ENCODE results near the gene PDILT.

PDILT gene

DNA sequence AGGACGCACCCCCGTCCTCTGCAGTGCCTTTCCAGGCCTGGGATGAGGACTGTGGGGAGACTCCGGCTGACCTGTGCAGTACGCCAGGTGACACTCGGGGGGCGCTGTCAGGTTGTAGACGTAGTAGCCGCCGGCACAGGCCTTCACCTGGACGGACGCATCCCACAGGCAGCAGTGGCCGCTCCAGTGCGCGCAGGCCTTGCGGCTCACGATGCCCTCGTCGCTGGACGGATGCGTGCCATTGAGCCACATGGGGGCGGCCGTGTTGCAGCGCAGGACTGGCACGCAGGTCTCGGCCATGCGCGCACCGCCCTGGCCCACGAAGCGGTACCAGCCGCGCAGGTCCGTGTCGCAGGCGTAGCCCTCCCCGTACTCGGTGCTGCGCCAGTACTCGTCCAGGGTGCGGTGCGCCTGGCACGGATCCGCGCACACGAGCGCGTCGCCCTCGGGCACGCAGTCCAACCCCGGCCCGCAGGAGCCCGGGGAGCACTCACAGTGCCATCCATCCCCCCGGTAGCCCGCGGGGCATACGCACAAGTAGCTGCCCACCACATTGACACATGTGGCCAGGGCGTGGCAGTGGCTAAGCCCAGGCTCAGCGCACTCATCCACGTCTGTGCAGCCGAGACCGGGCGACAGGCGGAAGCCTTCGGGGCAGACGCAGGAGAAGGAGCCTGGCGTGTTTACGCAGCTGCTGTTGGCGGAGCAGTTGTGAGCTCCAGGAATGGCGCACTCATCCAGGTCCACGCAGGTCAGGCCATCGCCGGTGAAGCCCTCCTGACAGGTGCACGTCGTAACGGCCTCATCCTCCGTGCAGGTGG lies 56.0 kb downstream of the PDILT start:
- H3K4me1 ChIP-seq (ENCODE audit: control insufficient read depth, insufficient read depth, low read length), result no peaks in the 10 kb centered on the region
- H3K36me3 ChIP-seq (ENCODE audit: control insufficient read depth in 2 of 2, insufficient read depth in 1 of 2, low read length in 2 of 2), result no peaks in the 10 kb centered on the region
- no peak overlapping the region for H3K4me3 ChIP-seq (ENCODE audit: low read depth, low read length)
- TF ChIP-seq REPIN1 (tag by site-specific recombination; IDR thresholded peaks at IDR 0.05; ENCODE audit: low read depth), result no peak
- no peak for TF ChIP-seq YY2 (tag by site-specific recombination; IDR thresholded peaks at IDR 0.05)
- TF ChIP-seq SCRT1 (tag by site-specific recombination; IDR thresholded peaks at IDR 0.05; ENCODE audit: borderline replicate concordance), result no peak
- no peak for TF ChIP-seq ZNF777 (tag by site-specific recombination; IDR thresholded peaks at IDR 0.05; ENCODE audit: borderline replicate concordance)
- no peak for TF ChIP-seq ZNF600 (tag by site-specific recombination; IDR thresholded peaks at IDR 0.05)
- TF ChIP-seq ZNF670 (tag by site-specific recombination; IDR thresholded peaks at IDR 0.05; ENCODE audit: low read depth), result no peak
- TF ChIP-seq, protein P1, sequence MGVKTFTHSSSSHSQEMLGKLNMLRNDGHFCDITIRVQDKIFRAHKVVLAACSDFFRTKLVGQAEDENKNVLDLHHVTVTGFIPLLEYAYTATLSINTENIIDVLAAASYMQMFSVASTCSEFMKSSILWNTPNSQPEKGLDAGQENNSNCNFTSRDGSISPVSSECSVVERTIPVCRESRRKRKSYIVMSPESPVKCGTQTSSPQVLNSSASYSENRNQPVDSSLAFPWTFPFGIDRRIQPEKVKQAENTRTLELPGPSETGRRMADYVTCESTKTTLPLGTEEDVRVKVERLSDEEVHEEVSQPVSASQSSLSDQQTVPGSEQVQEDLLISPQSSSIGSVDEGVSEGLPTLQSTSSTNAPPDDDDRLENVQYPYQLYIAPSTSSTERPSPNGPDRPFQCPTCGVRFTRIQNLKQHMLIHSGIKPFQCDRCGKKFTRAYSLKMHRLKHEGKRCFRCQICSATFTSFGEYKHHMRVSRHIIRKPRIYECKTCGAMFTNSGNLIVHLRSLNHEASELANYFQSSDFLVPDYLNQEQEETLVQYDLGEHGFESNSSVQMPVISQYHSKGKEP (tag by site-specific recombination; IDR thresholded peaks at IDR 0.05), result no peak
- no peak for TF ChIP-seq ZNF16 (tag by site-specific recombination; IDR thresholded peaks at IDR 0.05; ENCODE audit: low read depth)
- TF ChIP-seq, protein P2, sequence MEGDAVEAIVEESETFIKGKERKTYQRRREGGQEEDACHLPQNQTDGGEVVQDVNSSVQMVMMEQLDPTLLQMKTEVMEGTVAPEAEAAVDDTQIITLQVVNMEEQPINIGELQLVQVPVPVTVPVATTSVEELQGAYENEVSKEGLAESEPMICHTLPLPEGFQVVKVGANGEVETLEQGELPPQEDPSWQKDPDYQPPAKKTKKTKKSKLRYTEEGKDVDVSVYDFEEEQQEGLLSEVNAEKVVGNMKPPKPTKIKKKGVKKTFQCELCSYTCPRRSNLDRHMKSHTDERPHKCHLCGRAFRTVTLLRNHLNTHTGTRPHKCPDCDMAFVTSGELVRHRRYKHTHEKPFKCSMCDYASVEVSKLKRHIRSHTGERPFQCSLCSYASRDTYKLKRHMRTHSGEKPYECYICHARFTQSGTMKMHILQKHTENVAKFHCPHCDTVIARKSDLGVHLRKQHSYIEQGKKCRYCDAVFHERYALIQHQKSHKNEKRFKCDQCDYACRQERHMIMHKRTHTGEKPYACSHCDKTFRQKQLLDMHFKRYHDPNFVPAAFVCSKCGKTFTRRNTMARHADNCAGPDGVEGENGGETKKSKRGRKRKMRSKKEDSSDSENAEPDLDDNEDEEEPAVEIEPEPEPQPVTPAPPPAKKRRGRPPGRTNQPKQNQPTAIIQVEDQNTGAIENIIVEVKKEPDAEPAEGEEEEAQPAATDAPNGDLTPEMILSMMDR (tag by site-specific recombination; IDR thresholded peaks at IDR 0.05), result no peak
- TF ChIP-seq, protein P3, sequence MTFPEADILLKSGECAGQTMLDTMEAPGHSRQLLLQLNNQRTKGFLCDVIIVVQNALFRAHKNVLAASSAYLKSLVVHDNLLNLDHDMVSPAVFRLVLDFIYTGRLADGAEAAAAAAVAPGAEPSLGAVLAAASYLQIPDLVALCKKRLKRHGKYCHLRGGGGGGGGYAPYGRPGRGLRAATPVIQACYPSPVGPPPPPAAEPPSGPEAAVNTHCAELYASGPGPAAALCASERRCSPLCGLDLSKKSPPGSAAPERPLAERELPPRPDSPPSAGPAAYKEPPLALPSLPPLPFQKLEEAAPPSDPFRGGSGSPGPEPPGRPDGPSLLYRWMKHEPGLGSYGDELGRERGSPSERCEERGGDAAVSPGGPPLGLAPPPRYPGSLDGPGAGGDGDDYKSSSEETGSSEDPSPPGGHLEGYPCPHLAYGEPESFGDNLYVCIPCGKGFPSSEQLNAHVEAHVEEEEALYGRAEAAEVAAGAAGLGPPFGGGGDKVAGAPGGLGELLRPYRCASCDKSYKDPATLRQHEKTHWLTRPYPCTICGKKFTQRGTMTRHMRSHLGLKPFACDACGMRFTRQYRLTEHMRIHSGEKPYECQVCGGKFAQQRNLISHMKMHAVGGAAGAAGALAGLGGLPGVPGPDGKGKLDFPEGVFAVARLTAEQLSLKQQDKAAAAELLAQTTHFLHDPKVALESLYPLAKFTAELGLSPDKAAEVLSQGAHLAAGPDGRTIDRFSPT (tag by site-specific recombination; IDR thresholded peaks at IDR 0.05), result no peak
- no peak for TF ChIP-seq ZSCAN5A (tag by site-specific recombination; IDR thresholded peaks at IDR 0.05)
- no peak for TF ChIP-seq ZNF223 (tag by site-specific recombination; IDR thresholded peaks at IDR 0.05)
- no peak for TF ChIP-seq ZNF549 (tag by site-specific recombination; IDR thresholded peaks at IDR 0.05)
- no peak for TF ChIP-seq ZNF558 (tag by site-specific recombination; IDR thresholded peaks at IDR 0.05)
- no peak for TF ChIP-seq ZBTB1 (tag by site-specific recombination; IDR thresholded peaks at IDR 0.05)
- no peak overlapping the region for H3K27ac ChIP-seq (ENCODE audit: extremely low read depth, low read depth, low read length)
- ChIA-PET CTCF (interaction anchor here (0.6 to 1.5 kb wide), 3 partner anchors 37 to 465 kb away, joined by 3 to 4 read pairs (median 3); no protein-coding TSS in a partner anchor), POLR2A (no interaction called here)
- no peaks in the 10 kb centered on the region for H3K9me3 ChIP-seq (ENCODE audit: control insufficient read depth, insufficient read depth, low read depth, low read length)

DNA sequence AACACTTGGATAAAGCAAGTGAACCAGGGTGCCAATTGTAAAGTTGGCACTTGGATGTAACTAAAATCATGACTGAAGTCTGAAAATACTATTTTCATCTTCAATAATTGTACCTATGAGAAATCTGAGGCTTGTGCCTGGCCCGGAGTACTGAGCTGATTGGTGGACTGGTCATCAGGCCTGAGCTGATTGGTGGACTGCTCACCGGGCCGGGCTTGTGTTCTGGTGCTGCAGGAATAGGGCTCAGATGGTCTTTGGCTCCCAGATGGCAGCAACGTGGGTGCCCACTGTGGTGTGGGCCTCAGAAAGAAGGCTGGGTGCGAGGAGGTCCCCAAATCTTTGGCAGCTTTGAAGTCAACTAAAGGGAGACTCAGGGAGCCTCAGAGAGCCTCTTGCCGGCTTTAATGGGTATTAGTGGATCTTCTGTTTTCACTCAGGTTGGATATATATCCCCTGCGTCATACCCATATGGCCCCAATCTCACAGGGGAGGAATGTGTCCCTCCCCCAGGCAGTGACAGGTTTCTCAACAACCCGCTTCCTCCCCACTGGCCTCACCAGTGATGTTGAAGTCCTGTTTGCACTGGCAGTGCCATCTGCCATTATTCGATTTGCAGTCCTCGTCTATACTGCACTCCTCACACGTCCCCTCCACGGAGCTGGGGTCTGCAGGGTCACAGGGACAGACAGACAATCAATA lies 56.7 kb downstream of the PDILT start:
- H3K4me1 ChIP-seq (ENCODE audit: control insufficient read depth, insufficient read depth, low read length), result no peaks in the 10 kb centered on the region
- POLR2A ChIA-PET, result no interaction called here
- H3K36me3 ChIP-seq (ENCODE audit: control insufficient read depth in 2 of 2, insufficient read depth in 1 of 2, low read length in 2 of 2), result no peaks in the 10 kb centered on the region
- H3K27ac ChIP-seq (ENCODE audit: extremely low read depth, low read depth, low read length), result no peak overlapping the region
- no peaks in the 10 kb centered on the region for H3K9me3 ChIP-seq (ENCODE audit: control insufficient read depth, insufficient read depth, low read depth, low read length)
- CTCF ChIA-PET, result interaction anchor here (0.6 to 0.8 kb wide), 2 partner anchors 19 to 78 kb away, joined by 3 read pairs; no protein-coding TSS in a partner anchor
- H3K4me3 ChIP-seq (ENCODE audit: low read depth, low read length), result no peak overlapping the region
- no peak for TF ChIP-seq ZNF121 (tag by site-specific recombination; IDR thresholded peaks at IDR 0.05)
- TF ChIP-seq ZFP41 (tag by site-specific recombination; IDR thresholded peaks at IDR 0.05; ENCODE audit: borderline replicate concordance), result no peak
- TF ChIP-seq ZNF280D (tag by site-specific recombination; IDR thresholded peaks at IDR 0.05), result no peak
- TF ChIP-seq ZNF510 (tag by site-specific recombination; IDR thresholded peaks at IDR 0.05; ENCODE audit: insufficient replicate concordance), result no peak
- TF ChIP-seq ZNF274 (IDR thresholded peaks at IDR 0.05; ENCODE audit: low read length), result no peak
- no peak for TF ChIP-seq ZNF274 (tag by site-specific recombination; IDR thresholded peaks at IDR 0.05; ENCODE audit: borderline replicate concordance)

Data from HEK293 (cell line).